Measurements from ENCODE around the gene PRXL2C.

DNA sequence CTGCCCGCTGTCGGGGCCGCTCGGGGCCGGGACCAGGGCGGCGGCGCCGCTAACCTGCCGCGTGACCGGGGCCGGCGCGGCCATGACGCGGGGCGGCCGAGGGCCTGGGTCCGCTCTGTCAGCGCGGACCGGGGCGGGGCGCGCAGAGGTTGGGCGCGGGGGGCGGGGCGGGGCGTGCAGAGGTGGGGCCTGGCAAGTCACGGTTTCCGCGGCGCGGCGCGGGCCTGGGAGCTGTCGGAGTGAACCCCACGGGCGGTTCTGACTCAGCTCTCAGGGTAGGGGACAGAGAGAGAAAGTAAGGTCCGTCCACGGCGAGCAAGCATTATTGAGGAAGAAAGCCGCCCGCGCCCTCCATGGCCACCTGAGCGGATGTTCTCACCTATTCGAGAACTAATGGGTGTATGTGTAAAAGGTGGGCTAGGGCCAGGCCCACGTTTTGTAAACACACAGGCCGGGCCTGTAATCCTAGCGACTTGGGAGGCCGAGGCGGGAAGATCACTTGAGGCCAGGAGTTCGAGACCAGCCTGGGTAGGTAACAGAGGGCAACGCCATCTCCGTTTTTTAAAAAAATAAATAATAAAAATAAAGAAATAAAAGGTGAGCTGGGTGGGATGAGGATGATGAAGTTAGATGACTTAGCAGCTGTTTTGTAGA, at the start of gene PRXL2C:
- no peak for TF ChIP-seq GATA2 (IDR thresholded peaks at IDR 0.05; ENCODE audit: low read depth, low read length)
- no peak for TF ChIP-seq GATA3 (IDR thresholded peaks at IDR 0.05; ENCODE audit: low read depth, low read length)
